GM23338 (cell line): ENCODE measurements around the gene PSMB11. TPM values are rescaled to one million over a fixed set of nuclear protein-coding genes. Genes with fewer than 3 reads are reported as not detected.

ENCODE experiments used
- ATAC-seq: fragments of 200-7000 bp; cut with Tn5 transposase; 3 replicates; pipeline ENCODE4 v1.9.1; 2020
- DNase-seq: peaks from one replicate; pipeline ENCODE4 v3.0.0-alpha.2; 2015; ENCODE audit warnings: low spot score
- H2AFZ ChIP-seq: fragments of 200-600 bp; sonication (generic); 2 replicates; pipeline ENCODE4 v1.8.0; 2016; ENCODE audit warnings: antibody characterized with exemption, mild to moderate bottlenecking, moderate library complexity
- H3F3A ChIP-seq: fragments of 200-600 bp; sonication (generic); replicated peaks from 2 replicates; pipeline ENCODE4 v1.8.0; 2017; ENCODE audit warnings: antibody characterized with exemption, mixed run types, low read depth
- H3K27ac ChIP-seq: fragments of 200-600 bp; sonication (generic); 2 replicates; pipeline ENCODE4 v1.6.1; 2016; ENCODE audit warnings: low read depth
- H3K27me3 ChIP-seq: fragments of 200-600 bp; sonication (generic); 2 replicates; pipeline ENCODE4 v1.8.0; 2016; ENCODE audit warnings: mild to moderate bottlenecking, mixed run types, moderate library complexity; ENCODE audit not compliant: insufficient read depth
- H3K36me3 ChIP-seq: fragments of 200-600 bp; sonication (generic); 2 replicates; pipeline ENCODE4 v1.8.0; 2016; ENCODE audit warnings: mild to moderate bottlenecking; ENCODE audit not compliant: insufficient read depth
- H3K4me1 ChIP-seq: fragments of 200-600 bp; sonication (generic); 2 replicates; pipeline ENCODE4 v1.8.0; 2016; ENCODE audit warnings: mild to moderate bottlenecking, moderate library complexity; ENCODE audit not compliant: insufficient read depth
- H3K4me2 ChIP-seq: fragments of 200-600 bp; sonication (generic); 2 replicates; pipeline ENCODE4 v1.7.1; 2017; ENCODE audit warnings: mixed run types
- H3K4me3 ChIP-seq: fragments of 200-600 bp; sonication (generic); 2 replicates; pipeline ENCODE4 v1.6.1; 2016; ENCODE audit warnings: mixed run types
- H3K79me2 ChIP-seq: fragments of 200-600 bp; sonication (generic); replicated peaks from 2 replicates; pipeline ENCODE4 v1.8.0; 2017; ENCODE audit warnings: mild to moderate bottlenecking; ENCODE audit not compliant: insufficient read depth
- H3K9me2 ChIP-seq: fragments of 200-600 bp; sonication (generic); 2 replicates; pipeline ENCODE4 v1.8.0; 2017; ENCODE audit not compliant: insufficient read depth
- H4K20me1 ChIP-seq: fragments of 200-600 bp; sonication (generic); replicated peaks from 2 replicates; pipeline ENCODE4 v1.8.0; 2017; ENCODE audit warnings: mild to moderate bottlenecking; ENCODE audit not compliant: insufficient read depth
- H3K27ac Mint-ChIP-seq: 2 replicates; pipeline ENCODE4 v1.8.0; 2020; ENCODE audit warnings: inconsistent platforms, mild to moderate bottlenecking, moderate library complexity, mixed read lengths
- H3K27me3 Mint-ChIP-seq: 3 replicates; pipeline ENCODE4 v1.8.0; 2022; ENCODE audit warnings: low read depth, mild to moderate bottlenecking, moderate library complexity, mixed read lengths, inconsistent platforms; ENCODE audit not compliant: insufficient read depth, poor library complexity
- H3K36me3 Mint-ChIP-seq: 3 replicates; pipeline ENCODE4 v1.8.0; 2021; ENCODE audit warnings: low read depth, mild to moderate bottlenecking, inconsistent platforms, moderate library complexity, mixed read lengths
- H3K4me1 Mint-ChIP-seq: 3 replicates; pipeline ENCODE4 v1.8.0; 2020; ENCODE audit warnings: mild to moderate bottlenecking, inconsistent platforms, mixed read lengths
- H3K4me3 Mint-ChIP-seq: 3 replicates; pipeline ENCODE4 v1.8.0; 2021; ENCODE audit warnings: moderate library complexity, mild to moderate bottlenecking, inconsistent platforms, mixed read lengths
- H3K9me3 Mint-ChIP-seq: 3 replicates; pipeline ENCODE4 v1.8.0; 2020; ENCODE audit warnings: moderate library complexity, mild to moderate bottlenecking, inconsistent platforms, mixed read lengths
- CREB1 ChIP-seq: fragments of 250-450 bp; sonication (Bioruptor Pico); IDR thresholded peaks from 2 replicates; pipeline ENCODE4 v1.5.0; 2020; ENCODE audit warnings: low read depth, mild to moderate bottlenecking, moderate library complexity
- CTCF ChIP-seq, 2 experiments: fragments of 200-600 bp in 1 of 2; sonication (generic) in 1 of 2; conservative IDR thresholded peaks; 2 replicates each; pipeline versions ENCODE4 v1.5.1 to v1.6.1; 2016 to 2017; ENCODE audit warnings: antibody characterized with exemption in 2 of 2, low read depth in 2 of 2, mild to moderate bottlenecking in 2 of 2, moderate library complexity in 1 of 2
- ETS1 ChIP-seq: IDR thresholded peaks from 2 replicates; pipeline ENCODE4 v1.6.1; 2016; ENCODE audit warnings: antibody characterized with exemption
- EZH2 ChIP-seq: fragments of 200-600 bp; sonication (generic); IDR thresholded peaks from one replicate; pipeline ENCODE4 v1.8.0; 2017; ENCODE audit warnings: antibody characterized with exemption, mild to moderate bottlenecking, low read depth; ENCODE audit not compliant: unreplicated experiment
- EZH2phosphoT487 ChIP-seq: fragments of 200-600 bp; sonication (generic); IDR thresholded peaks from one replicate; pipeline ENCODE4 v1.8.1; 2018; ENCODE audit warnings: antibody characterized with exemption; ENCODE audit not compliant: unreplicated experiment
- JUNB ChIP-seq: IDR thresholded peaks from one replicate; pipeline ENCODE4 v1.6.1; 2016; ENCODE audit warnings: antibody characterized with exemption; ENCODE audit not compliant: unreplicated experiment
- NANOG ChIP-seq: IDR thresholded peaks from 2 replicates; pipeline ENCODE4 v1.6.1; 2016; ENCODE audit warnings: antibody characterized with exemption, borderline replicate concordance
- POLR2AphosphoS5 ChIP-seq: IDR thresholded peaks from 2 replicates; pipeline ENCODE4 v1.6.1; 2016; ENCODE audit warnings: antibody characterized with exemption, low read depth
- STAT1 ChIP-seq: IDR thresholded peaks from one replicate; pipeline ENCODE4 v1.6.1; 2016; ENCODE audit warnings: antibody characterized with exemption; ENCODE audit not compliant: unreplicated experiment
- ZNF114 ChIP-seq: fragments of 250-450 bp; sonication (Bioruptor Pico); IDR thresholded peaks from 2 replicates; pipeline ENCODE4 v1.5.0; 2020; ENCODE audit warnings: mild to moderate bottlenecking, moderate library complexity
- polyA plus RNA-seq: library from polyadenylated mRNA; unstranded; fragments of >200 nt; fragmentation: Nextera tagmentation; extraction: Ambion mirVana; gene quantifications from 2 replicates; pipeline ENCODE4 v1.2.1, GENCODE V29; 2016
- total RNA-seq: library from RNA; depleted of rRNA; stranded (reverse); fragments of >200 nt; shearing (Covaris generic); gene quantifications from 2 replicates; pipeline ENCODE4 v1.2.3, GENCODE V29; 2014
- TF ChIP-seq, protein P1 (sequence below): fragments of 250-450 bp; sonication (Bioruptor Pico); IDR thresholded peaks from 2 replicates; pipeline ENCODE4 v1.5.0; 2020; ENCODE audit warnings: mild to moderate bottlenecking, moderate library complexity

PSMB11 gene
- total and polyA plus RNA-seq, 2 experiments from 2014 or later = 0.07 TPM; not detected in 1

- 0 out of 2 replicates have a peak overlapping the region, but pooled peaks have one; percentile 74 for H3K27ac Mint-ChIP-seq
- Histone ChIP-seq H2AFZ (0 out of 2 replicates have a peak overlapping the region, but pooled peaks have one; percentile 2), H3K9me2 (no peaks in the 10 kb centered on the region), H3K27me3 (no peaks in the 10 kb centered on the region), H3K4me3 (no peak overlapping the region), H3F3A (0 out of 2 replicates have a peak, but pooled peaks cover 3% of the 10 kb centered on the region), H3K4me1 (0 out of 2 replicates have a peak, but pooled peaks cover 3% of the 10 kb centered on the region), H3K36me3 (no peaks in the 10 kb centered on the region), H3K27ac (no peak overlapping the region), H3K4me2 (peak overlapping the region; percentile 1; the same call in 1 of the 2 replicates), H4K20me1 (no peaks in the 10 kb centered on the region), H3K79me2 (no peaks in the 10 kb centered on the region)
- H3K9me3 Mint-ChIP-seq = no peaks in the 10 kb centered on the region
- ATAC-seq (peak; percentile 87), DNase-seq (peak; percentile 62)
- TF ChIP-seq EZH2phosphoT487 = no peak
- no peak for TF ChIP-seq JUNB
- TF ChIP-seq CTCF (conservative IDR thresholded peaks at IDR 0.05; ENCODE audit: low read depth in 2 of 2) = peak; percentile 59 to 68
- TF ChIP-seq STAT1 = no peak
- no peak for TF ChIP-seq ETS1
- TF ChIP-seq ZNF114 (CRISPR knock-in tag) = no peak
- TF ChIP-seq NANOG = no peak
- no peak for TF ChIP-seq CREB1 (CRISPR knock-in tag)
- no peak for TF ChIP-seq EZH2
- TF ChIP-seq, protein P1, sequence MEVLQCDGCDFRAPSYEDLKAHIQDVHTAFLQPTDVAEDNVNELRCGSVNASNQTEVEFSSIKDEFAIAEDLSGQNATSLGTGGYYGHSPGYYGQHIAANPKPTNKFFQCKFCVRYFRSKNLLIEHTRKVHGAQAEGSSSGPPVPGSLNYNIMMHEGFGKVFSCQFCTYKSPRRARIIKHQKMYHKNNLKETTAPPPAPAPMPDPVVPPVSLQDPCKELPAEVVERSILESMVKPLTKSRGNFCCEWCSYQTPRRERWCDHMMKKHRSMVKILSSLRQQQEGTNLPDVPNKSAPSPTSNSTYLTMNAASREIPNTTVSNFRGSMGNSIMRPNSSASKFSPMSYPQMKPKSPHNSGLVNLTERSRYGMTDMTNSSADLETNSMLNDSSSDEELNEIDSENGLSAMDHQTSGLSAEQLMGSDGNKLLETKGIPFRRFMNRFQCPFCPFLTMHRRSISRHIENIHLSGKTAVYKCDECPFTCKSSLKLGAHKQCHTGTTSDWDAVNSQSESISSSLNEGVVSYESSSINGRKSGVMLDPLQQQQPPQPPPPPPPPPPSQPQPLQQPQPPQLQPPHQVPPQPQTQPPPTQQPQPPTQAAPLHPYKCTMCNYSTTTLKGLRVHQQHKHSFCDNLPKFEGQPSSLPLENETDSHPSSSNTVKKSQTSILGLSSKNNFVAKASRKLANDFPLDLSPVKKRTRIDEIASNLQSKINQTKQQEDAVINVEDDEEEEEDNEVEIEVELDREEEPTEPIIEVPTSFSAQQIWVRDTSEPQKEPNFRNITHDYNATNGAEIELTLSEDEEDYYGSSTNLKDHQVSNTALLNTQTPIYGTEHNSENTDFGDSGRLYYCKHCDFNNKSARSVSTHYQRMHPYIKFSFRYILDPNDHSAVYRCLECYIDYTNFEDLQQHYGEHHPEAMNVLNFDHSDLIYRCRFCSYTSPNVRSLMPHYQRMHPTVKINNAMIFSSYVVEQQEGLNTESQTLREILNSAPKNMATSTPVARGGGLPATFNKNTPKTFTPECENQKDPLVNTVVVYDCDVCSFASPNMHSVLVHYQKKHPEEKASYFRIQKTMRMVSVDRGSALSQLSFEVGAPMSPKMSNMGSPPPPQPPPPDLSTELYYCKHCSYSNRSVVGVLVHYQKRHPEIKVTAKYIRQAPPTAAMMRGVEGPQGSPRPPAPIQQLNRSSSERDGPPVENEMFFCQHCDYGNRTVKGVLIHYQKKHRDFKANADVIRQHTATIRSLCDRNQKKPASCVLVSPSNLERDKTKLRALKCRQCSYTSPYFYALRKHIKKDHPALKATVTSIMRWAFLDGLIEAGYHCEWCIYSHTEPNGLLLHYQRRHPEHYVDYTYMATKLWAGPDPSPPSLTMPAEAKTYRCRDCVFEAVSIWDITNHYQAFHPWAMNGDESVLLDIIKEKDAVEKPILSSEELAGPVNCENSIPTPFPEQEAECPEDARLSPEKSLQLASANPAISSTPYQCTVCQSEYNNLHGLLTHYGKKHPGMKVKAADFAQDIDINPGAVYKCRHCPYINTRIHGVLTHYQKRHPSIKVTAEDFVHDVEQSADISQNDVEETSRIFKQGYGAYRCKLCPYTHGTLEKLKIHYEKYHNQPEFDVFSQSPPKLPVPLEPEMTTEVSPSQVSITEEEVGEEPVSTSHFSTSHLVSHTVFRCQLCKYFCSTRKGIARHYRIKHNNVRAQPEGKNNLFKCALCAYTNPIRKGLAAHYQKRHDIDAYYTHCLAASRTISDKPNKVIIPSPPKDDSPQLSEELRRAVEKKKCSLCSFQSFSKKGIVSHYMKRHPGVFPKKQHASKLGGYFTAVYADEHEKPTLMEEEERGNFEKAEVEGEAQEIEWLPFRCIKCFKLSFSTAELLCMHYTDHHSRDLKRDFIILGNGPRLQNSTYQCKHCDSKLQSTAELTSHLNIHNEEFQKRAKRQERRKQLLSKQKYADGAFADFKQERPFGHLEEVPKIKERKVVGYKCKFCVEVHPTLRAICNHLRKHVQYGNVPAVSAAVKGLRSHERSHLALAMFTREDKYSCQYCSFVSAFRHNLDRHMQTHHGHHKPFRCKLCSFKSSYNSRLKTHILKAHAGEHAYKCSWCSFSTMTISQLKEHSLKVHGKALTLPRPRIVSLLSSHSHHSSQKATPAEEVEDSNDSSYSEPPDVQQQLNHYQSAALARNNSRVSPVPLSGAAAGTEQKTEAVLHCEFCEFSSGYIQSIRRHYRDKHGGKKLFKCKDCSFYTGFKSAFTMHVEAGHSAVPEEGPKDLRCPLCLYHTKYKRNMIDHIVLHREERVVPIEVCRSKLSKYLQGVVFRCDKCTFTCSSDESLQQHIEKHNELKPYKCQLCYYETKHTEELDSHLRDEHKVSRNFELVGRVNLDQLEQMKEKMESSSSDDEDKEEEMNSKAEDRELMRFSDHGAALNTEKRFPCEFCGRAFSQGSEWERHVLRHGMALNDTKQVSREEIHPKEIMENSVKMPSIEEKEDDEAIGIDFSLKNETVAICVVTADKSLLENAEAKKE (CRISPR knock-in tag) = peak; percentile 87
- TF ChIP-seq POLR2AphosphoS5 = no peak
- H3K36me3 Mint-ChIP-seq = no peaks in the 10 kb centered on the region
- peaks cover 7% of the 10 kb centered on the region for H3K4me1 Mint-ChIP-seq
- H3K27me3 Mint-ChIP-seq = no peaks in the 10 kb centered on the region
- H3K4me3 Mint-ChIP-seq = no peak overlapping the region
Measured at GRCh38 chr14:22994762-22995275, 47.2 kb upstream of the PSMB11 start.
